Astrocyte (in vitro differentiated cells and primary cell): Measurements from ENCODE around the gene ALDH3A1. TPM values are rescaled to one million over a fixed set of nuclear protein-coding genes. Genes with fewer than 3 reads are reported as not detected.

Experiments used
- DNase-seq: peaks from one replicate; pipeline ENCODE4 v3.0.0-alpha.2; 2010; ENCODE audit warnings: low read depth
- FAIRE-seq: peaks from 2 replicates; lab custom pipeline; 2011; peaks lifted over from hg19 to GRCh38; lab: Jason Lieb, UNC
- H2AFZ ChIP-seq: 2 replicates; pipeline ENCODE4 v1.6.0; 2012; ENCODE audit warnings: low read depth, low read length, inconsistent platforms
- H3K27ac ChIP-seq: 2 replicates; pipeline ENCODE4 v1.5.1; 2011; ENCODE audit warnings: low read depth, low read length, inconsistent platforms
- H3K27me3 ChIP-seq: 2 replicates; pipeline ENCODE4 v1.6.0; 2011; ENCODE audit warnings: low read length, inconsistent platforms; ENCODE audit not compliant: insufficient read depth
- H3K36me3 ChIP-seq: 2 replicates; pipeline ENCODE4 v1.5.1; 2011; ENCODE audit warnings: low read length, inconsistent platforms; ENCODE audit not compliant: insufficient read depth
- H3K4me1 ChIP-seq: 2 replicates; pipeline ENCODE4 v1.5.1; 2011; ENCODE audit warnings: low read length, inconsistent platforms; ENCODE audit not compliant: insufficient read depth
- H3K4me2 ChIP-seq: 2 replicates; pipeline ENCODE4 v1.6.0; 2012; ENCODE audit warnings: low read length, inconsistent platforms
- H3K4me3 ChIP-seq: 2 replicates; pipeline ENCODE4 v1.5.1; 2011; ENCODE audit warnings: low read depth, mild to moderate bottlenecking, low read length, inconsistent platforms; ENCODE audit not compliant: insufficient read depth
- H3K79me2 ChIP-seq: 2 replicates; pipeline ENCODE4 v1.6.0; 2012; ENCODE audit warnings: mild to moderate bottlenecking, low read length, inconsistent platforms; ENCODE audit not compliant: insufficient read depth
- H3K9ac ChIP-seq: 2 replicates; pipeline ENCODE4 v1.6.0; 2012; ENCODE audit warnings: mild to moderate bottlenecking, low read length, inconsistent platforms
- H3K9me3 ChIP-seq: 2 replicates; pipeline ENCODE4 v1.5.1; 2012; ENCODE audit warnings: low read depth, mild to moderate bottlenecking, low read length, inconsistent platforms; ENCODE audit not compliant: insufficient read depth
- H4K20me1 ChIP-seq: 2 replicates; pipeline ENCODE4 v1.6.0; 2012; ENCODE audit warnings: low read length, inconsistent platforms; ENCODE audit not compliant: insufficient read depth
- H3K27ac Mint-ChIP-seq: one replicate; pipeline ENCODE4 v1.8.0; 2021; ENCODE audit warnings: mild to moderate bottlenecking, mixed read lengths; ENCODE audit not compliant: unreplicated experiment
- H3K27me3 Mint-ChIP-seq: one replicate; pipeline ENCODE4 v1.8.0; 2021; ENCODE audit warnings: low read depth, mixed read lengths; ENCODE audit not compliant: unreplicated experiment
- H3K36me3 Mint-ChIP-seq: one replicate; pipeline ENCODE4 v1.8.0; 2021; ENCODE audit warnings: low read depth, mixed read lengths; ENCODE audit not compliant: unreplicated experiment
- H3K4me1 Mint-ChIP-seq: one replicate; pipeline ENCODE4 v1.8.0; 2021; ENCODE audit warnings: low read depth, mixed read lengths; ENCODE audit not compliant: unreplicated experiment
- H3K4me3 Mint-ChIP-seq: one replicate; pipeline ENCODE4 v1.8.0; 2021; ENCODE audit warnings: mild to moderate bottlenecking, moderate library complexity, mixed read lengths; ENCODE audit not compliant: unreplicated experiment
- H3K9me3 Mint-ChIP-seq: one replicate; pipeline ENCODE4 v1.8.0; 2021; ENCODE audit warnings: mild to moderate bottlenecking, mixed read lengths; ENCODE audit not compliant: unreplicated experiment
- EZH2 ChIP-seq: IDR thresholded peaks from 2 replicates; pipeline ENCODE4 v1.6.1; 2012; ENCODE audit warnings: mild to moderate bottlenecking, low read length, inconsistent platforms; ENCODE audit not compliant: insufficient read depth
- total RNA-seq: library from RNA; stranded (reverse); gene quantifications from 2 replicates; pipeline ENCODE4 v1.2.1, GENCODE V29; 2021
- TF ChIP-seq, protein P1 (sequence below): IDR thresholded peaks from 2 replicates; pipeline ENCODE4 v1.5.1; 2011; ENCODE audit warnings: low read depth, mild to moderate bottlenecking, inconsistent platforms, low read length, moderate library complexity; ENCODE audit not compliant: insufficient read depth

The ALDH3A1 gene
- total RNA-seq, 1 donor from 2014 or later, result not detected

DNA sequence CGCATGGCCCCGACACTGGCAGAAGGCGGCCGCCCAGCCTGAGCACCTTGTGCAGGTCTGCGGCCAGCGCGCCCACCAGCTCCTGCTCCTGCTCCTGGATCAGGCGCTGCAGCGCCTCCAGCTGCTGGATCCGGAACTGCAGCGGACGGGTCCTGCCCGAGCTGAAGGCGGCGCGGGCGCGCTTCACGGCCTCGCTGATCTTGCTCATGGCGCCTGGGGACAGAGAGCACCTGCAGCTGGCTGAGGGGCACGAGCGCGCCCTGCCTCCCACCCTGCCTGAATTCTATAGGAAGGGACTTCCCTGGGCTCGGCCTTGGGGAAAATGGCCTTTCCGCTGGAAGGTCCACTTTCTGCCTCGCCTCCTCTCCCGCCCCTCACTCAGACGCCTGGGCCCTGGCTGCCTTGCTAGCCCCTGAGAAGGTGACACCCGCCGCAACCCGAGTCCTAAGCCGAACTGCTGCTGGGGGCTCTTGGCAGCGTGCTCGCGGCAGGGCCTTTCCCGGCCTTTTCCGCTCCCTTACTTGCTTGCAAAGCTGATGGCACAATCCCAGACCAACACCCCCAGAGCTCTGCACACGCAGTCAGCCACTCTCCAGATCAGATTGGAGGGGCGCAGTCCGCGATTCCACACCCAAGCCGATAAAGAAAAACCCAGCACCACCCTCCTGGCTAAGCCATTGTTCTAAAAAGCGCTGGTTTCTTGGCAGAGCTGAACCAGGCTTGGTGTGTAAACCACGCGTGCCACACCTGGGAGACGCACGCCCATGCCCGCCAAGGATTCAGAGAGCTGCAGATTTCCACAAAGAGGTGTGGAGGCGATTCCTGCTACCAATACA, 3.0 kb downstream of the ALDH3A1 start:
- Histone ChIP-seq H3K4me1 (no peaks in the 10 kb centered on the region), H3K4me3 (peak overlapping the region; percentile 10), H2AFZ (peak overlapping the region; percentile 56), H3K27ac (no peak overlapping the region), H3K27me3 (peaks cover 4% of the 10 kb centered on the region), H3K36me3 (no peaks in the 10 kb centered on the region), H3K9me3 (no peaks in the 10 kb centered on the region), H3K79me2 (no peaks in the 10 kb centered on the region), H3K4me2 (peak overlapping the region; percentile 77), H3K9ac (no peak overlapping the region), H4K20me1 (no peaks in the 10 kb centered on the region)
- TF ChIP-seq, protein P1, sequence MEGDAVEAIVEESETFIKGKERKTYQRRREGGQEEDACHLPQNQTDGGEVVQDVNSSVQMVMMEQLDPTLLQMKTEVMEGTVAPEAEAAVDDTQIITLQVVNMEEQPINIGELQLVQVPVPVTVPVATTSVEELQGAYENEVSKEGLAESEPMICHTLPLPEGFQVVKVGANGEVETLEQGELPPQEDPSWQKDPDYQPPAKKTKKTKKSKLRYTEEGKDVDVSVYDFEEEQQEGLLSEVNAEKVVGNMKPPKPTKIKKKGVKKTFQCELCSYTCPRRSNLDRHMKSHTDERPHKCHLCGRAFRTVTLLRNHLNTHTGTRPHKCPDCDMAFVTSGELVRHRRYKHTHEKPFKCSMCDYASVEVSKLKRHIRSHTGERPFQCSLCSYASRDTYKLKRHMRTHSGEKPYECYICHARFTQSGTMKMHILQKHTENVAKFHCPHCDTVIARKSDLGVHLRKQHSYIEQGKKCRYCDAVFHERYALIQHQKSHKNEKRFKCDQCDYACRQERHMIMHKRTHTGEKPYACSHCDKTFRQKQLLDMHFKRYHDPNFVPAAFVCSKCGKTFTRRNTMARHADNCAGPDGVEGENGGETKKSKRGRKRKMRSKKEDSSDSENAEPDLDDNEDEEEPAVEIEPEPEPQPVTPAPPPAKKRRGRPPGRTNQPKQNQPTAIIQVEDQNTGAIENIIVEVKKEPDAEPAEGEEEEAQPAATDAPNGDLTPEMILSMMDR, result peak; percentile 48
- TF ChIP-seq EZH2, result no peak
- peaks cover 55% of the 10 kb centered on the region for H3K27me3 Mint-ChIP-seq
- no peaks in the 10 kb centered on the region for H3K36me3 Mint-ChIP-seq
- FAIRE-seq, result no peak
- H3K4me3 Mint-ChIP-seq, result no peak overlapping the region
- no peak overlapping the region for H3K27ac Mint-ChIP-seq
- DNase-seq, result peak; percentile 23
- no peaks in the 10 kb centered on the region for H3K4me1 Mint-ChIP-seq
- no peaks in the 10 kb centered on the region for H3K9me3 Mint-ChIP-seq

- Histone ChIP-seq H3K9me3 (no peaks in the 10 kb centered on the region), H3K4me1 (no peaks in the 10 kb centered on the region), H3K4me3 (peak overlapping the region; percentile 23), H3K9ac (no peak overlapping the region), H3K79me2 (no peaks in the 10 kb centered on the region), H3K27me3 (peaks cover 4% of the 10 kb centered on the region), H3K27ac (no peak overlapping the region), H4K20me1 (no peaks in the 10 kb centered on the region), H2AFZ (peak overlapping the region; percentile 69), H3K4me2 (peak overlapping the region; percentile 77), H3K36me3 (no peaks in the 10 kb centered on the region)
- Mint-ChIP-seq H3K4me3 (no peak overlapping the region), H3K4me1 (no peaks in the 10 kb centered on the region), H3K36me3 (no peaks in the 10 kb centered on the region), H3K27ac (no peak overlapping the region), H3K27me3 (peaks cover 51% of the 10 kb centered on the region), H3K9me3 (no peaks in the 10 kb centered on the region)
- TF ChIP-seq, protein P1, result no peak
- no peak for TF ChIP-seq EZH2
- DNase-seq, result no peak
- no peak for FAIRE-seq
Measured at GRCh38 chr17:19744492-19744891, 3.6 kb downstream of the ALDH3A1 start.
